HUES64 (cell line): ENCODE results near the gene OCSTAMP.

Experiments
- H3K27ac ChIP-seq: 2 replicates; pipeline ENCODE4 v1.7.0; 2013; ENCODE audit warnings: low read depth, low read length, inconsistent platforms
- H3K27me3 ChIP-seq: 2 replicates; pipeline ENCODE4 v1.6.1; 2013; ENCODE audit warnings: mild to moderate bottlenecking, low read length; ENCODE audit not compliant: insufficient read depth
- H3K36me3 ChIP-seq: 2 replicates; pipeline ENCODE4 v1.6.1; 2013; ENCODE audit warnings: mild to moderate bottlenecking, low read length; ENCODE audit not compliant: insufficient read depth
- H3K4me1 ChIP-seq: 2 replicates; pipeline ENCODE4 v1.6.1; 2013; ENCODE audit warnings: mild to moderate bottlenecking, low read length, moderate library complexity; ENCODE audit not compliant: insufficient read depth
- H3K4me3 ChIP-seq: 2 replicates; pipeline ENCODE4 v1.5.1; 2013; ENCODE audit warnings: mild to moderate bottlenecking, low read length, moderate library complexity
- H3K9ac ChIP-seq: 2 replicates; pipeline ENCODE4 v1.6.1; 2013; ENCODE audit warnings: mild to moderate bottlenecking, low read depth, low read length
- H3K9me3 ChIP-seq: 2 replicates; pipeline ENCODE4 v1.6.1; 2013; ENCODE audit warnings: low read depth, low read length; ENCODE audit not compliant: insufficient read depth
- WGBS: fragments of 150-250, 120-280 bp; methylation state at CpG from one replicate; pipeline ENCODE4 v1.1.7; 2013; ENCODE audit warnings: missing lambda C conversion rate; 5-methylcytosine and 5-hydroxymethylcytosine counted together

Gene OCSTAMP

GRCh38 chr20:46505506-46505905, 44.9 kb downstream of the OCSTAMP start:
- Histone ChIP-seq H3K4me3 (no peak overlapping the region), H3K4me1 (no peaks in the 10 kb centered on the region), H3K27ac (no peak overlapping the region), H3K36me3 (peaks cover 76% of the 10 kb centered on the region), H3K9me3 (peaks cover 66% of the 10 kb centered on the region), H3K9ac (no peak overlapping the region), H3K27me3 (no peaks in the 10 kb centered on the region)
- 95% methylated on average over 3 of the region's 3 CpGs for WGBS

GRCh38 chr20:46501961-46502360, 48.5 kb downstream of the OCSTAMP start:
- Histone ChIP-seq H3K9me3 (peaks cover 87% of the 10 kb centered on the region), H3K27ac (no peak overlapping the region), H3K9ac (no peak overlapping the region), H3K36me3 (peaks cover 73% of the 10 kb centered on the region), H3K4me3 (no peak overlapping the region), H3K4me1 (no peaks in the 10 kb centered on the region), H3K27me3 (no peaks in the 10 kb centered on the region)
- 98% methylated on average over 6 of the region's 6 CpGs for WGBS

GRCh38 chr20:46501337-46501942, 49.0 kb downstream of the OCSTAMP start:
- Histone ChIP-seq H3K4me3 (peak overlapping the region; percentile 28; the same call in 1 of the 2 replicates), H3K9me3 (peaks cover 85% of the 10 kb centered on the region), H3K9ac (no peak overlapping the region), H3K27ac (no peak overlapping the region), H3K27me3 (no peaks in the 10 kb centered on the region), H3K4me1 (no peaks in the 10 kb centered on the region), H3K36me3 (peaks cover 78% of the 10 kb centered on the region)
- 94% methylated on average over 3 of the region's 5 CpGs for WGBS

GRCh38 chr20:46494077-46494476, 56.4 kb downstream of the OCSTAMP start:
- H3K36me3 ChIP-seq = peaks cover 11% of the 10 kb centered on the region
- H3K27me3 ChIP-seq = no peaks in the 10 kb centered on the region
- H3K4me1 ChIP-seq = no peaks in the 10 kb centered on the region
- H3K9me3 ChIP-seq = peaks cover 11% of the 10 kb centered on the region
- H3K27ac ChIP-seq = no peak overlapping the region
- 94% methylated on average over 3 of the region's 4 CpGs for WGBS
- H3K9ac ChIP-seq = no peak overlapping the region
- no peak overlapping the region for H3K4me3 ChIP-seq

GRCh38 chr20:46491354-46491753, 59.1 kb downstream of the OCSTAMP start:
- no peak overlapping the region for H3K27ac ChIP-seq
- H3K9ac ChIP-seq = no peak overlapping the region
- no peak overlapping the region for H3K4me3 ChIP-seq
- no peaks in the 10 kb centered on the region for H3K9me3 ChIP-seq
- H3K36me3 ChIP-seq = peaks cover 3% of the 10 kb centered on the region; the same call in 1 of the 2 replicates
- H3K27me3 ChIP-seq = no peaks in the 10 kb centered on the region
- WGBS = 100% methylated on average over 6 of the region's 8 CpGs
- no peaks in the 10 kb centered on the region for H3K4me1 ChIP-seq
